Progenitor cell of endocrine pancreas (in vitro differentiated cells): ENCODE results near the gene NOL4L. TPM values are rescaled to one million over a fixed set of nuclear protein-coding genes. Genes with fewer than 3 reads are reported as not detected.

Source experiments
- DNase-seq: peaks from one replicate; pipeline ENCODE4 v3.0.0; 2021; ENCODE audit warnings: low spot score; ENCODE audit not compliant: unreplicated experiment
- H3K27ac Mint-ChIP-seq: 2 replicates; pipeline ENCODE4 v1.8.0; 2021; ENCODE audit warnings: mild to moderate bottlenecking, moderate library complexity, mixed read lengths
- H3K27me3 Mint-ChIP-seq: 2 replicates; pipeline ENCODE4 v1.8.0; 2021; ENCODE audit warnings: mixed read lengths
- H3K36me3 Mint-ChIP-seq: 2 replicates; pipeline ENCODE4 v1.8.0; 2022; ENCODE audit warnings: mixed read lengths; ENCODE audit not compliant: insufficient read depth
- H3K4me1 Mint-ChIP-seq: 2 replicates; pipeline ENCODE4 v1.8.0; 2021; ENCODE audit warnings: low read depth, mixed read lengths
- H3K4me3 Mint-ChIP-seq: 2 replicates; pipeline ENCODE4 v1.8.0; 2021; ENCODE audit warnings: low read depth, mild to moderate bottlenecking, moderate library complexity, mixed read lengths
- H3K9me3 Mint-ChIP-seq: 2 replicates; pipeline ENCODE4 v1.8.0; 2021; ENCODE audit warnings: low read depth, mixed read lengths
- total RNA-seq: library from RNA; stranded (reverse); gene quantifications from 2 replicates; pipeline ENCODE4 v1.2.1, GENCODE V29; 2021
- TF ChIP-seq, protein P1 (sequence below): fragments of 200-600 bp; sonication (generic); IDR thresholded peaks from one replicate; pipeline ENCODE4 v1.5.0; 2021; ENCODE audit warnings: antibody characterized with exemption, mild to moderate bottlenecking; ENCODE audit not compliant: unreplicated experiment

Gene NOL4L
- total RNA-seq, 1 donor from 2014 or later: 90.4 TPM

DNA sequence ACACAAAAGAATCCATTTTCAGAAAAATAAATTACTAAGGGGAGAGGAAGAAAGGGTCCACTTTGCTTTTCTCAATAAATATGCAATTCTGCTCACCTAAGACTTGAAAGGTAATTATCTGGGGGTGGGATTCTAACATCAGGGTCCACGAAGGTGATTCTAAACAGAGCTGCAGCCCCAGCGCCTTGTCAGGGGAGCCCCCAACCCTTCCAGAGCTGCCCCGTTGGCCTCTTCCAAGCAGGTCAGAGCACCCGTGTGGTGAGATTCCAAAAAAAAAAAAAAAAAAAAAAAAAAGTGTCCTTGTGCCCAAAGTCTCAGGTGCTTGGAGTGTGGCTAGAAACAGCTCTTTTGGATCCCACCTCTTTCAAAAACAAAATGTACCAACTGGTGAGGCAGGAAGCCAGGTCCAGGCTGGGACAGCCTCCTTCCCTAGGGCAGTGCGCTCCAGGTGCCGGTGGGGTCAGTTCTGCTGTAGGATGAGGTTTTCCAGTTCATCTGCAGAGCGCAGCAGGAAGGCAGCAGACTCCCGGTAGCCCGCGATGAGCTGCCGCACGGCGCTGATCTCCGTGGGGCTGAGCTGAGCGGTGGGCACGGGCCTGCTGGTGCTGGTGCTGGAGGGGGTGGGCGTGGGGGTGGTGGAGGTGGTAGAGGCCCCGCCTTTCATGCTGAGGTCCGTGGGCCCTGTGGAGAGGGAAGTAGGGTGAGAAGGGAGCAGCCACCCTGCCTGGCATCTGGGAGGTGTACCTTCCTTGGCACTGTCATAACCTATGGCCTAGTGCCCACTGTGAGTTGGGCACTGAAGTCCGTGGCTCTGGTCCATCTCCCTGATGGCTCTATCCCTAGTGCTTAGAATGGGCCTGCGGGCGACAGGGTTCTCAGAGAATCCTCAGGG lies 137.8 kb downstream of the NOL4L start:
- DNase-seq: no peak

GRCh38 chr20:32446301-32447100 lies 138.6 kb downstream of the NOL4L start:
- H3K27ac Mint-ChIP-seq: peak overlapping the region; percentile 57
- H3K9me3 Mint-ChIP-seq: no peaks in the 10 kb centered on the region
- no peaks in the 10 kb centered on the region for H3K27me3 Mint-ChIP-seq
- peaks cover 13% of the 10 kb centered on the region for H3K4me1 Mint-ChIP-seq
- no peak for DNase-seq
- TF ChIP-seq, protein P1, sequence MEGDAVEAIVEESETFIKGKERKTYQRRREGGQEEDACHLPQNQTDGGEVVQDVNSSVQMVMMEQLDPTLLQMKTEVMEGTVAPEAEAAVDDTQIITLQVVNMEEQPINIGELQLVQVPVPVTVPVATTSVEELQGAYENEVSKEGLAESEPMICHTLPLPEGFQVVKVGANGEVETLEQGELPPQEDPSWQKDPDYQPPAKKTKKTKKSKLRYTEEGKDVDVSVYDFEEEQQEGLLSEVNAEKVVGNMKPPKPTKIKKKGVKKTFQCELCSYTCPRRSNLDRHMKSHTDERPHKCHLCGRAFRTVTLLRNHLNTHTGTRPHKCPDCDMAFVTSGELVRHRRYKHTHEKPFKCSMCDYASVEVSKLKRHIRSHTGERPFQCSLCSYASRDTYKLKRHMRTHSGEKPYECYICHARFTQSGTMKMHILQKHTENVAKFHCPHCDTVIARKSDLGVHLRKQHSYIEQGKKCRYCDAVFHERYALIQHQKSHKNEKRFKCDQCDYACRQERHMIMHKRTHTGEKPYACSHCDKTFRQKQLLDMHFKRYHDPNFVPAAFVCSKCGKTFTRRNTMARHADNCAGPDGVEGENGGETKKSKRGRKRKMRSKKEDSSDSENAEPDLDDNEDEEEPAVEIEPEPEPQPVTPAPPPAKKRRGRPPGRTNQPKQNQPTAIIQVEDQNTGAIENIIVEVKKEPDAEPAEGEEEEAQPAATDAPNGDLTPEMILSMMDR: no peak
- H3K4me3 Mint-ChIP-seq: no peak overlapping the region
- H3K36me3 Mint-ChIP-seq: peaks cover 29% of the 10 kb centered on the region

More for the DNA sequence above, 137.8 kb downstream of the NOL4L start:
- H3K4me3 Mint-ChIP-seq: no peak overlapping the region
- peaks cover 26% of the 10 kb centered on the region for H3K36me3 Mint-ChIP-seq
- peaks cover 13% of the 10 kb centered on the region for H3K4me1 Mint-ChIP-seq
- TF ChIP-seq, protein P1: no peak
- H3K9me3 Mint-ChIP-seq: no peaks in the 10 kb centered on the region
- peak overlapping the region; percentile 63 for H3K27ac Mint-ChIP-seq
- H3K27me3 Mint-ChIP-seq: no peaks in the 10 kb centered on the region

DNA sequence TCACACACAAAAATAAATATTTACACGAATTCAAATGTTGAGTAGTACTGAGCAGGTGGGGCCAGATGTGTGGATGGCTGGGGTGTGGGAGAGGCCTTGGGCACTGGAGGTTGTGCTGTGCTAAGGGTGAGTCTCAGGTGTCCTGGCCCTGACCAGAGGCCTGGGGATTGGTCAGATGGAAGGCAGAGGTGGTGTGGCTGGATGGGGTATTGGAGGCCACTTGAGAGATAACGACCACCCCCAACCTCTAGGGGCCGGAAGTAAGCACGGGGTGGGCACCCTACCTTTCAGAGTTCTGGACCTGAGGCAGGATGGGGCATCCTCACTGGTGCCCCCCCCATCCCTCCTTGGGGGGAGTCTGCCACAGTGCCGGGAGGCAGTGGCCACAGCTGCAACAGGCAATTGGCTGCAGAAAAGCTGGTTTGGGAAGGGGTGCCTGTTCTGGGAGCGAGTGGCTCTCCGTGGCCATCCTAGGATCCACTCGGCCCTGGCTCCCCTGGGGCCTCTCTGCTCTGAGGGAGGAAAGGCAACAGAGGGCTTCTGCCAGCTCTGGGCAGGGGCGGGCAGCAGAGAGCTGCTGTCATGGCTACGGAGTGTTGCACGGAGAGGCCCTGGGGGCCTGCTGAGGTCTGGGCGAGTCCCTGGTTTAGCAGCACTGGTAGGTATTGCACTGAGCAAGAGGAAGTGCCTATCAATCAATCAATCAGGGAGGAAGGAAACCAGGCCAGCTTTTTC lies 139.4 kb downstream of the NOL4L start:
- Mint-ChIP-seq H3K27ac (peak overlapping the region; percentile 90), H3K27me3 (no peaks in the 10 kb centered on the region), H3K4me3 (no peak overlapping the region), H3K9me3 (no peaks in the 10 kb centered on the region), H3K36me3 (peaks cover 29% of the 10 kb centered on the region), H3K4me1 (peaks cover 13% of the 10 kb centered on the region)
- DNase-seq: no peak
- TF ChIP-seq, protein P1: no peak

GRCh38 chr20:32444474-32445220 lies 140.5 kb downstream of the NOL4L start:
- Mint-ChIP-seq H3K9me3 (no peaks in the 10 kb centered on the region), H3K4me1 (peaks cover 13% of the 10 kb centered on the region), H3K4me3 (no peak overlapping the region), H3K27me3 (no peaks in the 10 kb centered on the region), H3K36me3 (peaks cover 32% of the 10 kb centered on the region), H3K27ac (peak overlapping the region; percentile 90)
- DNase-seq: no peak
- TF ChIP-seq, protein P1: no peak
